ENCODE results near the gene NAA15. TPM values are rescaled to one million over a fixed set of nuclear protein-coding genes. Genes with fewer than 3 reads are reported as not detected.

NAA15 gene
- total and polyA plus RNA-seq, 2 donors (not counting 3 experiments of a cell fraction or from before 2014, with no cell fraction given) = 4.5 to 67.9 TPM

DNA sequence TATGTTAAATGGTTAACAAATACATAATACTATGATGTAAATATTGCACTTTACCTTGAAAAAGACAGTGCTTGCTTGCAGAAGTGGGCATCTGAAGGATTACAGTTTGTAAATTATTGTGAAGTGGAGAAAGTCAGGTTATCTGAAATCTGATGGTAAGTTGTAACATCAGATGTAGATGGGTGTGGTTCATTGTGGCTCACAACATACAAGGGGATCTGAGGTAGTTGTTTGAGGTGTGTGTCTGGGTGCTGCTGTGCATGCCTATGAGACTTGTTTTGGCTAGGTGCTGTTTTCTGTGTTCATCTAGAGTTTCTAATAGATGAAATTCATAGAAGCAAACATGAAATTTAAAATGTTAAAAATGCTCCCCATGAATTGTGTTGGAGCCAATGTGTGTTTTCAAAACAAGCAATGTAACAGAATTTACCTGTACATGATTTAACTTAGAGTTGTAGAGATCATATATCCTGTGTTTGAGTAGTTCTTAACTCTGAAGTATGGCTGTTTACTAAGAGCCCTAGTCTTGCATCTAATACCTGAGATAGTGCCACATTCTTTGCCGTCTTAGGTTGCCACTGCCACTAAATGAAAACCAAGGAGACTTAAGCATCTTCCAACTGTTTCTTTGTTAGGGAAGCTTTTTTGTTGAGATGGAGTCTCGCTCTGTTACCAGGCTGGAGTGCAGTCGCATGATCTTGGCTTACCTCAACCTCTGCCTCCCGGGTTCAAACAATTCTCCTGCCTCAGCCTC is 12.9 kb downstream of the NAA15 start:
- no peak overlapping the region for H3K4me3 ChIP-seq (replicated peaks in 1 of 3; ENCODE audit: insufficient read depth in 1 of 3, low read depth in 1 of 3, low read length in 3 of 3)
- H3K27me3 ChIP-seq (ENCODE audit: control insufficient read depth in 2 of 2, insufficient read depth in 2 of 2, low read length in 2 of 2) = no peaks in the 10 kb centered on the region
- H2AFZ ChIP-seq (ENCODE audit: low read depth, low read length) = no peak overlapping the region
- no peak overlapping the region for H3K27ac ChIP-seq (ENCODE audit: insufficient read depth, low read depth, low read length)
- no peaks in the 10 kb centered on the region for H3K4me1 ChIP-seq (ENCODE audit: control insufficient read depth, extremely low read depth, insufficient read depth, low read length)
- no peak for FAIRE-seq
- H3K9me1 ChIP-seq (replicated peaks; ENCODE audit: control insufficient read depth, extremely low read depth, insufficient read depth, low read length) = no peaks in the 10 kb centered on the region
- dilution Hi-C loops (cut with MboI; ENCODE audit: extremely low pct_ligation_motif_present, low sequenced_read_pairs) = no loop called here
- TF ChIP-seq GATA2 (IDR thresholded peaks at IDR 0.05; ENCODE audit: insufficient read depth, insufficient read length, low read depth, low read length) = no peak
- TF ChIP-seq POLR2AphosphoS5 (IDR thresholded peaks at IDR 0.05; ENCODE audit: insufficient read depth, low read depth, low read length) = no peak
- no peak for TF ChIP-seq JUN (IDR thresholded peaks at IDR 0.05; ENCODE audit: borderline replicate concordance, insufficient read depth, insufficient read length, low read depth)
- TF ChIP-seq MAX (IDR thresholded peaks at IDR 0.05; ENCODE audit: insufficient read depth, insufficient read length) = no peak
- TF ChIP-seq MYC (IDR thresholded peaks at IDR 0.05; ENCODE audit: low read depth, low read length) = no peak
- TF ChIP-seq FOS (IDR thresholded peaks at IDR 0.05; ENCODE audit: borderline replicate concordance, insufficient read depth, low read length) = no peak
- TF ChIP-seq, protein P1, sequence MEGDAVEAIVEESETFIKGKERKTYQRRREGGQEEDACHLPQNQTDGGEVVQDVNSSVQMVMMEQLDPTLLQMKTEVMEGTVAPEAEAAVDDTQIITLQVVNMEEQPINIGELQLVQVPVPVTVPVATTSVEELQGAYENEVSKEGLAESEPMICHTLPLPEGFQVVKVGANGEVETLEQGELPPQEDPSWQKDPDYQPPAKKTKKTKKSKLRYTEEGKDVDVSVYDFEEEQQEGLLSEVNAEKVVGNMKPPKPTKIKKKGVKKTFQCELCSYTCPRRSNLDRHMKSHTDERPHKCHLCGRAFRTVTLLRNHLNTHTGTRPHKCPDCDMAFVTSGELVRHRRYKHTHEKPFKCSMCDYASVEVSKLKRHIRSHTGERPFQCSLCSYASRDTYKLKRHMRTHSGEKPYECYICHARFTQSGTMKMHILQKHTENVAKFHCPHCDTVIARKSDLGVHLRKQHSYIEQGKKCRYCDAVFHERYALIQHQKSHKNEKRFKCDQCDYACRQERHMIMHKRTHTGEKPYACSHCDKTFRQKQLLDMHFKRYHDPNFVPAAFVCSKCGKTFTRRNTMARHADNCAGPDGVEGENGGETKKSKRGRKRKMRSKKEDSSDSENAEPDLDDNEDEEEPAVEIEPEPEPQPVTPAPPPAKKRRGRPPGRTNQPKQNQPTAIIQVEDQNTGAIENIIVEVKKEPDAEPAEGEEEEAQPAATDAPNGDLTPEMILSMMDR (IDR thresholded peaks at IDR 0.05; ENCODE audit: extremely low read depth in 1 of 2, insufficient read depth in 1 of 2, low read depth in 1 of 2, low read length in 2 of 2) = no peak
- no peak for TF ChIP-seq EZH2 (IDR thresholded peaks at IDR 0.05; ENCODE audit: borderline replicate concordance, low read depth, low read length, severe bottlenecking)
- no peak for TF ChIP-seq POLR2A (IDR thresholded peaks at IDR 0.05; ENCODE audit: low read depth, low read length)
- H4K20me1 ChIP-seq (replicated peaks; ENCODE audit: control insufficient read depth, extremely low read depth, insufficient read depth, low read length) = peaks cover 11% of the 10 kb centered on the region
- H3K79me2 ChIP-seq (ENCODE audit: control insufficient read depth, insufficient read depth, low read length) = peaks cover 98% of the 10 kb centered on the region
- no peak overlapping the region for H3K4me2 ChIP-seq (ENCODE audit: insufficient read depth, low read length)
- CTCF ChIA-PET = interaction anchor here (1.4 kb wide), 1 partner anchor 18 kb away, joined by 3 read pairs; no protein-coding TSS in a partner anchor
- intact Hi-C loops (cut with micrococcal nuclease) = no loop called here
- H3K9ac ChIP-seq (replicated peaks; ENCODE audit: extremely low read depth, insufficient read depth, low read length) = no peak overlapping the region
- POLR2A ChIA-PET = no interaction called here
- no TSS peak for BruUV-seq (replicated peaks)
- no peak for DNase-seq (ENCODE audit: low read depth, low spot score)
- H3K36me3 ChIP-seq (ENCODE audit: control insufficient read depth in 2 of 2, extremely low read depth in 1 of 2, insufficient read depth in 2 of 2, low read length in 2 of 2) = no peaks in the 10 kb centered on the region
- no peaks in the 10 kb centered on the region for H3K9me3 ChIP-seq (replicated peaks; ENCODE audit: control insufficient read depth, insufficient read depth, low read length)

Measured in endothelial cell of umbilical vein (primary cell).